ENCODE data around the gene WDR26.

- TF ChIP-seq, protein P1, sequence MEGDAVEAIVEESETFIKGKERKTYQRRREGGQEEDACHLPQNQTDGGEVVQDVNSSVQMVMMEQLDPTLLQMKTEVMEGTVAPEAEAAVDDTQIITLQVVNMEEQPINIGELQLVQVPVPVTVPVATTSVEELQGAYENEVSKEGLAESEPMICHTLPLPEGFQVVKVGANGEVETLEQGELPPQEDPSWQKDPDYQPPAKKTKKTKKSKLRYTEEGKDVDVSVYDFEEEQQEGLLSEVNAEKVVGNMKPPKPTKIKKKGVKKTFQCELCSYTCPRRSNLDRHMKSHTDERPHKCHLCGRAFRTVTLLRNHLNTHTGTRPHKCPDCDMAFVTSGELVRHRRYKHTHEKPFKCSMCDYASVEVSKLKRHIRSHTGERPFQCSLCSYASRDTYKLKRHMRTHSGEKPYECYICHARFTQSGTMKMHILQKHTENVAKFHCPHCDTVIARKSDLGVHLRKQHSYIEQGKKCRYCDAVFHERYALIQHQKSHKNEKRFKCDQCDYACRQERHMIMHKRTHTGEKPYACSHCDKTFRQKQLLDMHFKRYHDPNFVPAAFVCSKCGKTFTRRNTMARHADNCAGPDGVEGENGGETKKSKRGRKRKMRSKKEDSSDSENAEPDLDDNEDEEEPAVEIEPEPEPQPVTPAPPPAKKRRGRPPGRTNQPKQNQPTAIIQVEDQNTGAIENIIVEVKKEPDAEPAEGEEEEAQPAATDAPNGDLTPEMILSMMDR (IDR thresholded peaks at IDR 0.05): no peak
- TF ChIP-seq POLR2A (IDR thresholded peaks at IDR 0.05): no peak
These were observed 52.6 kb downstream of the WDR26 start for GRCh38 chr1:224381880-224382548.
